ENCODE results near the gene GGCX.

Gene GGCX

DNA sequence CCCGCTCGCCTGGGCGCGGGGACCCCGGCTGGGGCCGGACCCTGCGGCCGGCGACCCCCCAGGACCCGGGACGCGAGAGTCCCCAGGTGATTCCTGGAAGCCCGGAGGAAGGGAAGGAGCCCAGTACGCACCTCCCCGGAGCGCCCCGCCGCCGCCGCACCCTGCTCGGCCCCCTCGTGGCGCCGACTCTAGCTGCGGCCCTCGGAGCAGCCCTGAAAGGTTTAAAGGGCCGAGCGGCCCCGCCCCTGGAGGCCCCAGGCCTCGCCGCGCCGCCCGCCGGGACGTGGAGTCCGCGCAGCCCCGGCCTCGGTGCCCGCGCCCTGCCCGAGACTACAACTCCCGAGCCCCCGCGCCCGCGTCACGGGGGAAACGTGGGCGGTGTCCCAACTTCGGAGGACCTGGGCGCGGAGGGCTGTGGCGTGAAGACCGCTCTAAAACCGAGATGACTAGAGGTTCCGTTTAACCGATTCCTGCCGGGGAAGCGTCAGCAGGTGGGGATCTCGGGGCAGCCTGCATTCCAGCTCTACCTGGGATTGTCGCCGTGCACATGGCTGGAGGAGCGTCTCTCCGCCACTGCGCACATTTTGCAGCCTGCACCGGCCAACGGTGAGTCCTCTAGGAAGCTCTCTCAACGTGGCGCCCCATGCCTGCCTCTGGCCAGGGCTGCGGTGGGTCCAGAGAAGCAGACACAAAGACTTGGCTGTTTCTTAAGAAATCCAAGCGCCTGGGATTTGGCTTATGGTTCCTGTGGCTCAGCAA lies 41.4 kb upstream of the GGCX start, which contains the start of gene TMEM150A:
Gene TMEM150A (minus strand): TSS at position 223 of the 759 bp plus-strand sequence. CDS start 750 bp downstream, outside the sequence.
- TF ChIP-seq CTCF (IDR thresholded peaks at IDR 0.05; ENCODE audit: insufficient read depth, low read length, poor library complexity, severe bottlenecking): peak; percentile 27
- DNase-seq (ENCODE audit: extremely low read depth, insufficient read length): peak; percentile 92

GRCh38 chr2:85601771-85602475 lies 40.6 kb upstream of the GGCX start:
- H3K27me3 ChIP-seq (replicated peaks; ENCODE audit: control insufficient read depth, insufficient read depth, low read length): no peaks in the 10 kb centered on the region
- no peak for DNase-seq (ENCODE audit: extremely low read depth, insufficient read length)
- H3K36me3 ChIP-seq (ENCODE audit: control insufficient read depth, insufficient read depth, low read length): peaks cover 5% of the 10 kb centered on the region
- H3K4me3 ChIP-seq (replicated peaks; ENCODE audit: low read depth, low read length): peak overlapping the region; percentile 68
- no peak for TF ChIP-seq CTCF (IDR thresholded peaks at IDR 0.05; ENCODE audit: insufficient read depth, low read length, poor library complexity, severe bottlenecking)

More for the DNA sequence above, 41.4 kb upstream of the GGCX start, which contains the start of gene TMEM150A:
- H3K27me3 ChIP-seq (replicated peaks; ENCODE audit: control insufficient read depth, insufficient read depth, low read length): no peaks in the 10 kb centered on the region
- H3K4me3 ChIP-seq (replicated peaks; ENCODE audit: low read depth, low read length): peak within 1 kb of the TSS; percentile 90
- no peaks in the 10 kb centered on the region; the same call in 1 of the 2 replicates for H3K36me3 ChIP-seq (ENCODE audit: control insufficient read depth, insufficient read depth, low read length)

- H3K36me3 ChIP-seq (ENCODE audit: control insufficient read depth, insufficient read depth, low read length): peaks cover 8% of the 10 kb centered on the region
- H3K27me3 ChIP-seq (replicated peaks; ENCODE audit: control insufficient read depth, insufficient read depth, low read length): no peaks in the 10 kb centered on the region
- H3K4me3 ChIP-seq (replicated peaks; ENCODE audit: low read depth, low read length): no peak overlapping the region
- TF ChIP-seq CTCF (IDR thresholded peaks at IDR 0.05; ENCODE audit: insufficient read depth, low read length, poor library complexity, severe bottlenecking): no peak
- no peak for DNase-seq (ENCODE audit: extremely low read depth, insufficient read length)
These were observed 39.9 kb upstream of the GGCX start for GRCh38 chr2:85600951-85601770.

DNA sequence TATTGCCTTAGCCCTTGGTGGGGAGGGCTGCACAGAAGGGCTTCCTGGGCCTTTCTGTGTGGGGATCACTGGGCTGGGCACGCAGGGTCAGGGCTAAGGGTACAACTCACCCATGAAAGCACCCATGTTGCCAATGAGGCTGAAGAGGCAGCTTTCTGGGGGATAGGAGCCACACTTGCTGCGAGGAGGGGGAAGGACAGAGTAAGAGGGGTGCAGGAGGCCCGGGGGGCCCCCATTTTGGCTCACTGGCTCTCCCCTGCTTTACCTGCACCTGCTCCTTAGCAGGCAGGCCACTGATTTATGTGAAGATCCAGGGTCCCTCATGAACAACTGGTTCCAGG lies 38.9 kb upstream of the GGCX start:
- Histone ChIP-seq H3K36me3 (ENCODE audit: control insufficient read depth, insufficient read depth, low read length) (peaks cover 8% of the 10 kb centered on the region), H3K27me3 (replicated peaks; ENCODE audit: control insufficient read depth, insufficient read depth, low read length) (no peaks in the 10 kb centered on the region), H3K4me3 (replicated peaks; ENCODE audit: low read depth, low read length) (no peak overlapping the region)
- no peak for TF ChIP-seq CTCF (IDR thresholded peaks at IDR 0.05; ENCODE audit: insufficient read depth, low read length, poor library complexity, severe bottlenecking)
- no peak for DNase-seq (ENCODE audit: extremely low read depth, insufficient read length)

- Histone ChIP-seq H3K36me3 (ENCODE audit: control insufficient read depth, insufficient read depth, low read length) (peaks cover 8% of the 10 kb centered on the region), H3K4me3 (replicated peaks; ENCODE audit: low read depth, low read length) (no peak overlapping the region), H3K27me3 (replicated peaks; ENCODE audit: control insufficient read depth, insufficient read depth, low read length) (no peaks in the 10 kb centered on the region)
- TF ChIP-seq CTCF (IDR thresholded peaks at IDR 0.05; ENCODE audit: insufficient read depth, low read length, poor library complexity, severe bottlenecking): no peak
- no peak for DNase-seq (ENCODE audit: extremely low read depth, insufficient read length)
These were observed 38.4 kb upstream of the GGCX start for GRCh38 chr2:85599468-85600234.
